NCI-H526 treated with DMSO at 0.1 percent for 48 hours (cell line): Measurements from ENCODE around the gene MAST2.

ENCODE experiments used
- DNase-seq: peaks from one replicate; lab custom pipeline; 2025; lab: John Stamatoyannopoulos, UW

The MAST2 gene

GRCh38 chr1:45803299-45803780 lies at the start of gene MAST2:
TSS of gene MAST2 (plus strand) at chr1:45803612. CDS start at chr1:45803896, 284 bp downstream.
- peak; percentile 92 for DNase-seq

- DNase-seq = no peak
These were observed 47.7 kb upstream of the MAST2 start for GRCh38 chr1:45755697-45756096.

- no peak for DNase-seq
These were observed 41.1 kb upstream of the MAST2 start for GRCh38 chr1:45762291-45762690.

DNA sequence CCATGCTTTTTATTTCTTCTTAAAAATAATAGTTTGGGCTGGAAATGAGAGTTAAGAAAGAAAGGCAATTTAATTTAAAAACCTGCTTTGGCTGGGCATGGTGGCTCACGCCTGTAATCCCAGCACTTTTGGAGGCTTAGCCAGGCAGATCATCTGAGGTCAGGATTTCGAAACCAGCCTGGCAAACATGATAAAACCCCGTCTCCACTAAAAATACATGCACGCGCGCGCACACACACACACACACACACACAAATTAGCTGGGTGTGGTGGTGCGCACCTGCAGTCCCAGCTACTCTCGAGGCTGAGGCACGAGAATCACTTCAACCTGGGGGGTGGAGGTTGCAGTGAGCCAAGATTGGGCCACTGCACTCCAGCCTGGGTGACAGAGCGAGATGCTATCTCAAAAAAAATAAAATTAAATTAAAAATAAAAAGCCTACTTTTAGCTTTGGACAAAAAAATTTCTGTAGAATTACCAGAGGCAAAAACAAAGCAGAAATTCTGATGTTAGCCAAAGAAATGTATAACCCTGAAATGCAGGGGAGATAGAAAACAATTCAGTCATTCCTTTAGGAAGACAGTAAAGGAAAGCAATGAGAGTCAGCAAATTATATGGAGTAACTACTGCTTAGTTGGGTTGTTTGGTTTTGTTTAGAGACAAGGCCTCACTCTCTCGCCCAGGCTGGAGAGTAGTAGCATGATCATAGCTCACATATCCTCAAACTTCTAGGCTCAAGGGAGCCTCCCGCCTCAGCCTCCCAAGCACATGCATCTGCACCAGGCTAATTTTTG lies 37.2 kb upstream of the MAST2 start:
- no peak for DNase-seq

GRCh38 chr1:45767035-45767434 lies 36.4 kb upstream of the MAST2 start:
- DNase-seq = no peak

- no peak for DNase-seq
These were observed 34.0 kb upstream of the MAST2 start for GRCh38 chr1:45769261-45769932.

GRCh38 chr1:45772971-45773370 lies 30.4 kb upstream of the MAST2 start:
- DNase-seq = no peak

- no peak for DNase-seq
These were observed 27.6 kb upstream of the MAST2 start for GRCh38 chr1:45775794-45776193.

GRCh38 chr1:45785583-45785982 lies 17.8 kb upstream of the MAST2 start:
- DNase-seq = no peak

DNA sequence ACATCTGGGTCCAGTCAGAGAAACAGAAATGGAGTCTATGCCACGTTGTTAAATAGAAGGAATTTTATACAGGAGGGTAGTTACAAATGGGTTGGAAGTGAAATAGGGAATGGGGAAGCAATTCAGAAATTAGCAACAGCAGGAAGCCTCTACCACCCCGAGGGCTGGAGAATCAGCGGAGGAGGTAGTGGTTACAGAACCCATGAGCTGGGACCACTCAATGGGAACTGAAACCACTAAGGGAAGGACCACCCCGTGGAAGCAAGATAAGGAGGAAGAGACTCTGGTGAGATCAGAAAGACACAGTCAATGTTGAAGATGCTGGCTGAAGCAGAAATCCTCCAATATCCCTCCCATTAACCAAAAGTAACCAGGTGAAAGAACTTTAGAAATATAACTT lies 15.5 kb upstream of the MAST2 start:
- no peak for DNase-seq

DNA sequence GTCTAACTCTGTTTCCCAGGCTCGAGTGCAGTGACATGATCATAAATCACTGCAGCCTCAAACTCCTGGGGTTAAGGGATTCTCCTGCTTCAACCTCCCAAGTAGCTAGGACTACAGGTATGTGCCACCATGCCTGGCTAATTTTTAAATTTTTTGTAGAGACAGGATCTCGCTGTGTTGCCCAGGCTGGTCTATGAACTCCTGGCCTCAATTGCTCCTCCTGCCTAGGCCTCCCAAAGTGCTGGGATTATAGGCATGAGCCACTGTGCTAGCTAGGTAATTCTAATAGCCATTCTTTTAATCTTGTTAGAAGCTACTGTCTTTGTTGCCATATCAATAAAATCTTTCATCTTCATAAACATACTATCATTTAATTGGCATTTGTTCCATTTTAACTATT lies 13.8 kb upstream of the MAST2 start:
- DNase-seq = no peak

- DNase-seq = no peak
These were observed 10.7 kb upstream of the MAST2 start for GRCh38 chr1:45792744-45793143.

GRCh38 chr1:45793942-45794604 lies 9.3 kb upstream of the MAST2 start:
- DNase-seq = peak; percentile 29

DNA sequence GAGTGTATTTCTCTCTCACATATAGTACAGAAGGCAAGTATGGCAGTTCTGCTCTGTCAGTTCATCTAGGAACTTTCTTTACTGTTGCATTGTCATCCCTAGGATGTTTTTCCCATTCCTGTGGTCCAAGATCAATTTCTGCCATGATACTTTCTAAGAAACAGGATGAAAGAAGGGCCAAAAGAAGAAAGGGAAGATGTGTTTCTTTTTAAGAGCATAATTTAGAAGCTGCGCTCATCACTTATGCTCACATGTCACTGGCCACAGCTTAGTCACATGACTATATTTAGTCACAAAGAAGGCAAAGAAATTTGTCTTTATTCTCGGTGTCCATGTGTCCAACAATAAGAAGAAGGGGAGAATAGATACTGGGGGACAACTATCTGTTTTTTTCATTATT lies 7.0 kb upstream of the MAST2 start:
- no peak for DNase-seq

DNA sequence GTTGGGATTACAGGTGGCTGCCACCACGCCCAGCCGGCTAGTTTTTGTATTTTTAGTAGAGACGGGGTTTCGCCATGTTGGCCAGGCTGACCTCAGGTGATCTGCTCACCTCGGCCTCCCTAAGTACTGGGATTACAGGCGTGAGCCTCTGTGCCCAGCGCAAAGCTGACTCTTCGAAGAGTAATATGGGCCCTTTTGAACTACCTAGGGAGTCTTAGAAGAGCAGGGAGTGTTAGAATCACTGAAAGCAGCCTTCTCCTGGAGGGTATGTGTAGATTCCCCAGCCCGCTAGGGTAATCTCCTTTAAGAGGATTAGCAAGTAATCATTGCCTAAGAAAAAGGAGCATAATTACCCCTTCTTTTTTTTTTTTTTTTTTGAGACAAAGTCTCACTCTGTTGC lies 6.5 kb upstream of the MAST2 start:
- no peak for DNase-seq

DNA sequence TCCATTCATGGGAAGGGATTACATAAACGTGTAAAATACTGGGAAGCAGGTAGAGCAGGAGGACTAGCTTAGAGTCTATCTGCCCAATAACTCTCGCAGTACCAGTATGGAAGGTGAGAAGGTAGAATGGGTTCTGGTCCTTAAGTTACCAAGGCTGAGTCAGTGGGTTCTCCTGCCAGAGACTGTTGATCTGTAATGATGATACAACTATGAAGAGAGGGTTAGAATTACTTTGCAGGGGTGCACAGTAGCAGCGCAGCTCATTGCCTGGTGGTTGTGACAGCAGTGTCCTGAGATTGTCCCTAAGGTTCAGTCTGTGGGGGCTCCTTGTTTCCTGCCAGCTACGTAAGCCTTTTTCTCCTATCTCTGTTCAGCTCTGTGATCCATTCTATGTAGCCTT lies 2.5 kb upstream of the MAST2 start:
- no peak for DNase-seq

DNA sequence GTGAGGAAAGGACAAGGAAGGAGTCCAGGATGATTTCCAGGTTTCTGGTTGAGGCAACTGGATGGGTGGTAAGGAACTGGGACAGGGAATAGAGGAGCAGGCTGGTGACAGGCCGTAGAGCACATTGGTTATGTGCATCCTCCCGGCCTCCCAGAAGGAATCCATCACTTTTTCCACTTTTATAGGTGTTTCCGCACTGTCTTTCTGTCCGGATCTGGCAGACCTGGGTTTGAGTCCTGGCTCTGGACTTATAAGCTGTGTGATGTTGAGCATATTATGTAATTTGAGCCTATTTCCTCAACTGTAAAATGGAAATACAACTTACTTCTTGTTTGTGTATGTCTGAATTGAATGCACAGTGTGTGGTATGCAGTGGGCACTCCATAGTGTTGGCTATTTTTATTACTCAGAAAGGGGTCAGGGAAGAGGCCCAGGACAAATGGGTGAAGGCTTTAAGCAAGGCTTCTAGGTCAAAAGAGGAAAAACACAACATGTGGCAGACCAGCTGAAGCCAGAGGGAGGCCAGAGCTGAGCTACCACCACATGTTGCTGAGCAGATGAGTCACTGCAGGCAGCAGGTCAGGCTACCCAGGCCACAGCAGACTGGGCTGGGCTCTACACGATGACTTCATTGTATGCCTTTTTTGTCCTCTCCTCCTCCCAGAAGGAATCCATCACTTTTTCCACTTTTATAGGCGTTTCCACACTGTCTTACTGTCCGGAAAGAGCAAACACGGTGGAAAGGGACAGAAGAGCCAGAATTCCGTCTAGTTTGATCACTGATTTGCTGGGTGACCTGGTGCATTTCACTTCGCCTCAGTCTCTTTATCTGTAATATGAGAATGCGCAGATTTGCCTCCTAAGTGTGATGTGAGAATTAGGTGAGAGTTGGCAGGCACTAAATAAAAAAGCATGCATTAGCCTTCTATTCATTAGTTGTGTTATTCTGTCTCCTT lies 791 bp upstream of the MAST2 start:
- DNase-seq = peak; percentile 75

GRCh38 chr1:45803781-45804668 lies 613 bp downstream of the MAST2 start:
- peak; percentile 71 for DNase-seq

GRCh38 chr1:45804669-45804969 lies 1.2 kb downstream of the MAST2 start:
- DNase-seq = no peak

- no peak for DNase-seq
These were observed 2.7 kb downstream of the MAST2 start for GRCh38 chr1:45806129-45806528.

GRCh38 chr1:45809761-45810160 lies 6.3 kb downstream of the MAST2 start:
- no peak for DNase-seq
